OCI-LY7 (cell line): ENCODE measurements around the gene LRRC8D.

Source experiments
- CTCF ChIP-seq: fragments of 200-600 bp; sonication (generic); conservative IDR thresholded peaks from 2 replicates; pipeline ENCODE4 v1.5.1; 2014; ENCODE audit warnings: mild to moderate bottlenecking, antibody characterized with exemption, low read length, moderate library complexity, mixed read lengths
- EZH2phosphoT487 ChIP-seq: fragments of 200-600 bp; sonication (generic); IDR thresholded peaks from 2 replicates; pipeline ENCODE4 v1.6.1; 2018; ENCODE audit warnings: low read depth, borderline replicate concordance, mild to moderate bottlenecking, mixed run types, antibody characterized with exemption, low read length, moderate library complexity, mixed read lengths

- TF ChIP-seq CTCF (no peak), EZH2phosphoT487 (no peak)
Measured at GRCh38 chr1:89908672-89909436, 88.0 kb downstream of the LRRC8D start.
